BJ (cell line): ENCODE data around the gene NRP1. TPM values are rescaled to one million over a fixed set of nuclear protein-coding genes. Genes with fewer than 3 reads are reported as not detected.

Experiments
- CTCF ChIA-PET: fragments of 350-600 bp; formaldehyde crosslinking; extraction: SDS; loops from one replicate; lab custom pipeline; 2021; ENCODE audit warnings: antibody characterized with exemption, inconsistent platforms; lab: Yijun Ruan, JAX
- POLR2A ChIA-PET: fragments of 300-600 bp; sonication (Branson Sonifier 250); formaldehyde crosslinking; extraction: SDS; loops from one replicate; lab custom pipeline; 2021; ENCODE audit warnings: antibody characterized with exemption; lab: Charles Lee
- DNase-seq: peaks from one replicate; pipeline ENCODE4 v3.0.0-alpha.2; 2011; ENCODE audit warnings: low read depth
- H3K27me3 ChIP-seq: 2 replicates; pipeline ENCODE4 v1.6.0; 2011; ENCODE audit warnings: low read length; ENCODE audit not compliant: control insufficient read depth, insufficient read depth
- H3K36me3 ChIP-seq: 2 replicates; pipeline ENCODE4 v1.5.1; 2011; ENCODE audit warnings: low read length; ENCODE audit not compliant: control insufficient read depth, insufficient read depth
- H3K4me3 ChIP-seq: 2 replicates; pipeline ENCODE4 v1.5.1; 2011; ENCODE audit warnings: low read depth, mild to moderate bottlenecking, control low read depth, low read length
- CTCF ChIP-seq: IDR thresholded peaks from 2 replicates; pipeline ENCODE4 v1.5.1; 2011; ENCODE audit warnings: low read depth, mild to moderate bottlenecking, control low read depth, inconsistent platforms, low read length, moderate library complexity; ENCODE audit not compliant: insufficient read depth
- polyA plus RNA-seq: library from polyadenylated mRNA; depleted of rRNA; stranded (reverse); fragments of >200 nt; gene quantifications from 2 replicates; pipeline ENCODE4 v1.2.3, GENCODE V29; 2011

The NRP1 gene
- polyA plus RNA-seq, 1 experiment = 141 TPM

DNA sequence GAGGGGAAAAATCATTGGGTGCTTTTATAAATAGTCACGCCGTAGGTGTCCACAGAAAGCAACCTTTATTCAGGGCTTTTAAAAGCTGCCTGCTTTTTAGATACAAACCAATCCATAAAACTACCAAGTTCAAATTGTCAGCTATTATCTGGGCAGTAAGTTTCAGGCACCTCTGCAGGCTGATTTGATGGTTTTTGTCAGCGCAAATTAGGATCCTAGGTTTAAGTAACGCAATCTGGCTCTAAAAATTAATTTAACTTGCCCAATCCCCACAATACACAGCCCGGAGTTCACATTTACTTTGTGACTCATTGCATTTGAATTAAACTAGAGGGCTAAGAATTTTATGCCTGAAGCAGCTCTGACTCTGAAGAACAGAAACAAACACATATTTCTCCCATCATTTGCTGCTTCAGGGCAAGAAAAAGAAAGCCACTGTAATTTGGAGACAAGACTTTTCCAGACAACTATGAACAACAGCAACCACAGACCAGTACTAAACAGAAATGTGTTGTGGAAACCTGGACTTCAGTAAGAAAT lies 43.3 kb downstream of the NRP1 start:
- CTCF ChIA-PET = interaction anchor here (0.8 kb wide), 1 partner anchor 9 kb away, joined by 3 read pairs; no protein-coding TSS in a partner anchor

GRCh38 chr10:33290321-33291052 lies 44.0 kb downstream of the NRP1 start:
- TF ChIP-seq CTCF = no peak
- H3K27me3 ChIP-seq = no peaks in the 10 kb centered on the region
- ChIA-PET POLR2A (interaction anchor here (0.5 to 1.1 kb wide), 6 partner anchors 18 to 1236 kb away, joined by 3 to 4 read pairs (median 3); no protein-coding TSS in a partner anchor), CTCF (interaction anchor here (0.7 kb wide), 1 partner anchor 37 kb away, joined by 3 read pairs; no protein-coding TSS in a partner anchor)
- DNase-seq = no peak
- no peak overlapping the region for H3K4me3 ChIP-seq
- peaks cover 4% of the 10 kb centered on the region; the same call in 1 of the 2 replicates for H3K36me3 ChIP-seq

More for the DNA sequence above, 43.3 kb downstream of the NRP1 start:
- no peaks in the 10 kb centered on the region for H3K27me3 ChIP-seq
- no peak overlapping the region for H3K4me3 ChIP-seq
- peaks cover 4% of the 10 kb centered on the region; the same call in 1 of the 2 replicates for H3K36me3 ChIP-seq
- DNase-seq = peak; percentile 97
- POLR2A ChIA-PET = interaction anchor here (0.5 to 1.1 kb wide), 5 partner anchors 19 to 1235 kb away, joined by 3 to 4 read pairs (median 3); no protein-coding TSS in a partner anchor
- TF ChIP-seq CTCF = no peak

DNA sequence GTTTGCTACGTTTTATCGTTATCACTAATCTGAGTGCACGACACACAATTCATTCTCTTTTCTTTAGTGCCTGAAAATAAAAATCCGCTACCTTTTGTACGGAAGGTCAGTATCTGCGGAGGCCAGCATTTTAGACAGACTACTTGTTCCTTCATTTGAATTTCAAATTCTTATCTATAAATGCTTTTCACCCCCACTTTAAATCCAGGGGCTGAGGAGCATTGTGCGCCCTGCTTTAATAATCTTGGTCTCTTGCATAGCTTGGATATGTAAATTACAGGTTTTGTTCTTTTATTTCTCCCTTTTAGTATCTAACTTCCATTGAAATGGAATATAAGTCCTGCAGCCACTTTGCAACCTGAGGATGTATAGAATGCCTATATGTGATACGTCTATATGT lies 44.7 kb downstream of the NRP1 start:
- Histone ChIP-seq H3K36me3 (peaks cover 4% of the 10 kb centered on the region; the same call in 1 of the 2 replicates), H3K4me3 (no peak overlapping the region), H3K27me3 (no peaks in the 10 kb centered on the region)
- DNase-seq = no peak
- ChIA-PET POLR2A (interaction anchor here (0.6 kb wide), 1 partner anchor 26 kb away, joined by 3 read pairs; no protein-coding TSS in a partner anchor), CTCF (interaction anchor here (0.7 kb wide), 1 partner anchor 38 kb away, joined by 3 read pairs; no protein-coding TSS in a partner anchor)
- TF ChIP-seq CTCF = no peak

GRCh38 chr10:33288127-33288526 lies 46.3 kb downstream of the NRP1 start:
- CTCF ChIA-PET = interaction anchor here (0.5 to 1.9 kb wide), 4 partner anchors 11 to 108 kb away, joined by 3 to 5 read pairs (median 4); no protein-coding TSS in a partner anchor
- no peak for DNase-seq

More at GRCh38 chr10:33288127-33288526, 46.3 kb downstream of the NRP1 start:
- H3K36me3 ChIP-seq = peaks cover 4% of the 10 kb centered on the region; the same call in 1 of the 2 replicates
- no peaks in the 10 kb centered on the region for H3K27me3 ChIP-seq
- H3K4me3 ChIP-seq = no peak overlapping the region
- TF ChIP-seq CTCF = no peak
- POLR2A ChIA-PET = no interaction called here
